ENCODE data around the gene TBCC. TPM values are rescaled to one million over a fixed set of nuclear protein-coding genes. Genes with fewer than 3 reads are reported as not detected.
A peak's percentile ranks its signal among the peaks of the same experiment; 100 is the strongest.
"Not testable (repeated sequence)": the region's sequence is repeated elsewhere in the genome, so short reads cannot be mapped to it uniquely, and the experiment has no call there.

TBCC gene
- total RNA-seq, 2 donors from 2014 or later = 12.2 to 13.0 TPM

GRCh38 chr6:42709871-42710270 lies 36.0 kb downstream of the TBCC start:
- ATAC-seq = no peak

DNA sequence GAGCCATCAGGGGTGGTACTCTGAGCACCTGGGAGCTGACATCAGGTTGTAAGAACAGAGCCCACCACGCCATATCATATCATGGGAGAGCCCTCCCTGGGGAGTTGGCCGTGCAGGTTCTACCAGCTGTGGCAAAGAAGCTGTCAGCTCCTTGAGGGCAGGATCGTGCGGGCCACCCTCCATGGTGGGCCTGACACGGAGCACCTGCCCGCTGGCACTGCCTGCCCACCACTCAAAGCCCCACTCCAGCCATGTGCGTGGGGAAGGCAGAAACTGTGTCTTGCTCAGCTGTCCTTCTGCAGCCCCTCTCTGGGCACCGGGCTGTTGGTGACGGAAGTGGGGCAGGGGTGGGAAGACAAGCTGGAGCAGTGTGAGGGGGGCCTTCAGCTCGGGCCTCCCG lies 37.8 kb downstream of the TBCC start:
- DNase-seq (no peak), ATAC-seq (no peak)
- intact Hi-C loops (cut with DNase I) = no loop called here

More at GRCh38 chr6:42709871-42710270, 36.0 kb downstream of the TBCC start:
- DNase-seq = no peak
- intact Hi-C loops (cut with DNase I) = no loop called here

DNA sequence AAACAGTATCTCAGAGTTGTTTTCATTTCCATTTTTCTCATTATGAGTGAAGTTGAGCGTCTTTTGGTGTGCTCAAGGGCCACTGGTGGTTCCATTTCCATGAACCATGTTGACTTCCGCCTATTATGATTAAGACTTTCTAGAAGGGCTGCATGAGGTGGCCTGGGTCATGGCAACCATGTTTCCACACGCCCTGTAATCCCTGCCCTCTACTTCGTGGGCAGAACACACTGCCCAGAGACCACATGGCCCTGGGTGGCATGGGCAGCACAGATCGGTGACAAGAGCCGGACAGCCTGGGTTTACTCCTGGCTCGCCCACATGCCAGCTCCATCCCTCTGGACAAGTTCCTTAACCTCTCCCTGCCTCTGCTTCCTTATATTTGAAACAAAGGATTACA lies 38.3 kb downstream of the TBCC start:
- no peak for DNase-seq
- intact Hi-C loops (cut with DNase I) = no loop called here
- no peak for ATAC-seq

DNA sequence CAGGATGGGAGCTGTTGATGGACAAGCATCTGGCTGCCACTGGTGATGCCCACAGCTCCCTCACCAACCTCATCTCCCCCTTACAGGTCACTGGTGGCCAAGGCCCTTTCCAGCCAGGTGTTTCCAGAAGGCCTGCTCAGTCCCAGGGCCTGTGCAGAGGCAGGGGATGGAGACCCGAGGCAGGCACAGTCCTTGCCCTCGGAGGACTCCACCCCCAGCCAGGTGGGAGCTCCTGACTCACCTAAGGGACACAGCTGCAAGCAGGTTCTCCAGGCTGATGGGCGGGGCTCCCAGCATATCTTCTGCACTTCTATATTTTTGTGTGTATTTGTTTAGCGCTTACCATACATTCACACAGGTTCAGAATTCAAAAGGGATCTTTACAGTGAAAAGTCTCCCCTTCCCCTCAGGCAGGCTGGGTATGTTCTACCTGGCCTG lies 40.9 kb downstream of the TBCC start:
- no peak for DNase-seq
- intact Hi-C loops (cut with DNase I) = no loop called here
- peak in 1 of 2 donors; percentile 4 for ATAC-seq

DNA sequence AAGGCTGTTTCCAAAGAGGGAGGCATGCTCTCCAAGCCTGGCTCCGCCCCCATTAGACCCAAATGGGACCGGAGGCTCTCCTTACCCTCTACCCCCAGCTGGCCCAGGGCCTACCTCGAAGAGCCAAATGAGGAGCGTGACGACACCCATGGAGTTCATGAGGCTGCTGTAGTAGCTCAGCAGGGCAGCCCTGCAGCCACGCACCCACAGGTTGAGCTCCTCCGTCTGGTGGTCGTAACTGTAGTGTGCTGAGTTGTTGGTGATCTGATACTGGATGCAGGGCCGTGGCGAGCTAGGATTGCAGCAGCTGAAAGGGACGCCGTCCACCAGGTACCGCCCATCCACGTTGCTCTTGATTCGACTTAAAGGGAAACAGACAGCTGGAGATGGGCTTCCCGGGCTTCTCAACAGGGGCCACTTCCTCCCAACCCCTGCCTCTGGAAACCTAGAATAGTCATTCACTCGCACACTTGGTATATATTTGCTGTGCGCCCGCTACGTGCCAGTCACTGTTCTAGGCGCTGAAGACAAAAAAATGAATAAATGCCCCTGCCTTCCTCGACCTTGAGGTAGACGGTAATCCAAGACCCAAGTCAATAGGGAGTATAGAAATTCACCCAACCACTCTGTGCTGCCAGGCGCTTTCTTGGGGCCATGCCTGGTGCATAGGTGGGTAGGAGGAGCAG lies 41.5 kb downstream of the TBCC start:
- ATAC-seq = peak; percentile 87 to 95
- DNase-seq = peak; percentile 72
- intact Hi-C loops (cut with DNase I) = no loop called here

GRCh38 chr6:42702786-42703185 lies 43.1 kb downstream of the TBCC start:
- intact Hi-C loops (cut with DNase I) = not testable (repeated sequence)

GRCh38 chr6:42702200-42702599 lies 43.7 kb downstream of the TBCC start:
- intact Hi-C loops (cut with DNase I) = no loop called here
- DNase-seq (no peak), ATAC-seq (no peak)

More at GRCh38 chr6:42702786-42703185, 43.1 kb downstream of the TBCC start:
- ATAC-seq, DNase-seq: not testable (repeated sequence)

DNA sequence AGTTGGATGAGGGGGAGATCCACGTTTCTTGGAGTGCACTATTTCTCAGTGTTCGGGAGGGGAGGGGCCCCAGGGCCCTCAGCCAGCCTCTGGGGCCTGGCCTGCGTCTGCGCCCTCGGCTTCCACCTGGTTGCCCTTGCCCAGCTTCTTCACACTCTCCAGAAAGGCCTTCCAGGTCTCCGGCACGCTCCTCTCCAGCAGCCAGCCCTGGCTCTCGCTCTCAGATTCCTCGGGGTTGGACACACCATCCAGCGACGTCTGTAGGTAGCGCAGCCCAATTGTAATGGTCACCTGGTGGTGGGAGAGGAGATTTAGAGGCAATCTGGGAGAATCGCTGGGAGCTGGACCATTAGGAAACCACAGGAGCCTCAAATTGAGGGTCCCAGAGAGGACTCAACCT lies 47.7 kb downstream of the TBCC start:
- ATAC-seq (no peak), DNase-seq (no peak)
- intact Hi-C loops (cut with DNase I) = no loop called here

DNA sequence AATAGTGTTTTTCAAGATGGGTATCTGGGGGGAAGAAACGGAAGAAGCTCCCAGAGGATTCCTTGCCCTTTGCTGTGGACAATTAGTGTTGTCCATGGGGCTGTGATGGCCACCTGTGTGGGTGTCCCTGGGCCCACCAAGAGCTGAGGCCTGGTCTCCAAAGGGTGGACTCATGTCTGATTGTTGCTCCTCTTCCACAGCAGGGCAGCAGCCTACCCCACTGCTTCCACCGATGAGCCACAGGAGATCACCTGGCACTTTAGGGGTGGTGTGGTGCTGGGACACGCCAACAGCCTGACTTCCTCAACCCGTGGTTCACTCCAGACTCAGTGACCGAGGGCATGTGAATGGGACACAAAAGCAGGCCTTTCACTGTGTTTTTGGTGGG lies 48.6 kb downstream of the TBCC start:
- no peak for ATAC-seq
- intact Hi-C loops (cut with DNase I) = no loop called here

DNA sequence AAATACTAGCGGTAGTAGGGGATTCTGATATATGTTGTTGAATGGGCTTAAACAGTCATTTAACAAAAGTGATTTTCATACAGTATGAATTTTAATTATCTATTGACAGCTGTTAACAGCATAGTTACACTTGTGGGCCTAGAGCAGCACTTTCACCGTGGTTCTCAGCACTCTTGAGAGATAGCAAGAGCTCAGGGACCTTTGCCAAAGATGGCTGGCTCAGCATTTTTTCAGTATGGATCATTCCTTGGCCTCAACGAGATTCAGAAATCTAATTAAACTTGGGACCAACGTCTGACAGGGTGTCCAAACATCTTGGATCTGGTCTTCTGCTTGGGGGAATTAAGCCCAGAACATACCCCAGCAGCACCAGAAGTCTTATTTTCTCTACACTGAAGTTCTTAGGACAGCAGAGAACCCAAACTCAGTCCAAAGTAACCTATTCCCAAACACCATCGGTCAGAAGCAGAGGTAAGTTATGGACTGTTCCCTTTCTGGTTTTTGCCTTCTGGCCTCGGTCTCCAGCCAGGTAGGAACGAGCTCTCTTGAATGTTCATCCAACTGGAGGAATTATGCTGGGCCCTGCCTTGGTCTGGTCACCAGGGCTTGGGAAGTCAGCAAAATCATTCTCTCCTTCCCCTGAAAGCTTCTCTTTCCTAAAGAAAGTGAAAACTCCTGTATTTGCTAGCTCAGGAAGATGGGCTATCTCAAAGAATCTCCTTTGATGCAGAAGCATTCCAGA lies 49.2 kb downstream of the TBCC start:
- peak; percentile 40 for DNase-seq
- intact Hi-C loops (cut with DNase I) = no loop called here
- ATAC-seq = peak; percentile 54 to 62

More for the DNA sequence above, 48.6 kb downstream of the TBCC start:
- no peak for DNase-seq

DNA sequence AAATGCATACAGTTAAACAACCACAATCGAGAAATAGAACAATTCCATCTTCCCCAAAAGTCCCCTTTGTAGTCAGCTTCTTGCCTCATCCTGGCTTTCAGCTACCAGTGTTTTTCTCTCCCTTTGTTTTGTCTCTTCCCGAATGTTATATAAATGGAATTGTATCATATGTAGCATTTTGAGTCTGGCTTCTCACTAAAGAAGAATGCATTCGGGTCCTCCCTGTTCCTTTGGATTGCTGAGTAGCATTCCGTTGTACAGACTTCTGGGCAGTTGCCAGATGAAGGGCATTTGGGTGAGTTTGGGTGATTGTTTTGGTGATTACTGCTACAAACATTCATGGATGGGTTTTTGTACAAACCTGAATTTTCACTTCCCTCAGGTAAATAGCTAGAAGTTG lies 51.3 kb downstream of the TBCC start:
- DNase-seq = no peak
- ATAC-seq = no peak
- intact Hi-C loops (cut with DNase I) = no loop called here

Other genes with a start within 250 kb of the TBCC start
- gene UBR2, start 182.1 kb downstream of the TBCC start, total RNA-seq = 10 to 100 TPM; 26.8 to 27.4 TPM
- 1 to 10 TPM; 1.1 to 1.2 TPM for gene PRPH2, start 23.5 kb downstream of the TBCC start, total RNA-seq
- gene BICRAL, start 35.9 kb upstream of the TBCC start, total RNA-seq = 10 to 100 TPM; 10.0 to 10.7 TPM
- gene RPL7L1, start 133.5 kb upstream of the TBCC start, total RNA-seq = 10 to 100 TPM; 50.8 to 60.8 TPM
- gene PTCRA, start 169.9 kb upstream of the TBCC start, total RNA-seq = not detected
- gene CNPY3, start 183.4 kb upstream of the TBCC start, total RNA-seq = 10 to 100 TPM; 19.1 to 28.4 TPM
- under 1 TPM; 0.41 to 0.63 TPM for gene GNMT, start 214.7 kb upstream of the TBCC start, total RNA-seq
- gene PEX6, start 233.1 kb upstream of the TBCC start, total RNA-seq = 10 to 100 TPM; 15.0 to 25.6 TPM
- 10 to 100 TPM; 25.2 to 30.2 TPM for gene PPP2R5D, start 238.5 kb upstream of the TBCC start, total RNA-seq

Measured in left cardiac atrium (tissue), 4 donors.